Left lung (tissue), 10 donors: Measurements from ENCODE around the gene SMAD5. TPM values are rescaled to one million over a fixed set of nuclear protein-coding genes. Genes with fewer than 3 reads are reported as not detected.

Source experiments
- ATAC-seq: fragments of 200-7000 bp; cut with Tn5 transposase; one replicate; pipeline ENCODE4 v1.9.1; 2020; ENCODE audit warnings: moderate library complexity
- DNase-seq, 4 donors: peaks; one replicate each; pipeline ENCODE4 v3.0.0-alpha.2; 2013 to 2020
- H3K27ac ChIP-seq, 2 donors: fragments of 200-600 bp; sonication (generic) in 1 of 2; one replicate each; pipeline versions ENCODE4 v1.5.0 to v1.8.0; 2020 to 2021
- H3K27me3 ChIP-seq, 2 donors: fragments of 200-600 bp; sonication (generic) in 1 of 2; one replicate each; pipeline versions ENCODE4 v1.5.0 to v1.8.0; 2020 to 2021
- H3K36me3 ChIP-seq, 2 donors: fragments of 200-600 bp; sonication (generic) in 1 of 2; one replicate each; pipeline versions ENCODE4 v1.5.0 to v1.8.0; 2020 to 2021
- H3K4me1 ChIP-seq, 2 donors: fragments of 200-600 bp; one replicate each; pipeline ENCODE4 v1.8.0; 2021
- H3K4me3 ChIP-seq, 2 donors: fragments of 200-600 bp; sonication (generic) in 1 of 2; one replicate each; pipeline versions ENCODE4 v1.5.0 to v1.8.0; 2020 to 2021; ENCODE audit warnings: mild to moderate bottlenecking in 1 of 2
- H3K9me3 ChIP-seq, 2 donors: fragments of 200-600 bp; sonication (generic) in 1 of 2; one replicate each; pipeline versions ENCODE4 v1.5.0 to v1.8.0; 2020 to 2021
- intact Hi-C, 2 donors: fragments of 100-400 bp; cut with DNase I; formaldehyde crosslinking; loops; one replicate each; pipeline versions ENCODE4 v1.11.2 to v1.14.2; 2022
- polyA plus RNA-seq, 6 donors: library from polyadenylated mRNA; unstranded; fragments of 120-200 nt; gene quantifications; one replicate each; pipeline ENCODE4 v1.2.1, GENCODE V29; 2013; ENCODE audit not compliant: insufficient read length in 6 of 6
- total RNA-seq, 2 donors: library from RNA; stranded (reverse); fragmentation: NEBNext Ultra II Directional; extraction: Animal tissue kit (Norgen Biotek cat#: 25700); gene quantifications; one replicate each; pipeline ENCODE4 v1.2.1, GENCODE V29; 2021
- TF ChIP-seq, protein P1 (sequence below), 2 donors: fragments of 200-600 bp; sonication (generic) in 1 of 2; IDR thresholded peaks; one replicate each; pipeline versions ENCODE4 v1.5.0 to v1.8.0; 2021; ENCODE audit warnings: antibody characterized with exemption in 2 of 2
- donor health status: DM: no; HTN: yes; CAD: no.
- donor health status: DM: no; HTN: no; CAD: no.

Gene SMAD5
- total and polyA plus RNA-seq, 8 donors, result 54.7 to 83.5 (median 73.6) TPM

- TF ChIP-seq, protein P1, sequence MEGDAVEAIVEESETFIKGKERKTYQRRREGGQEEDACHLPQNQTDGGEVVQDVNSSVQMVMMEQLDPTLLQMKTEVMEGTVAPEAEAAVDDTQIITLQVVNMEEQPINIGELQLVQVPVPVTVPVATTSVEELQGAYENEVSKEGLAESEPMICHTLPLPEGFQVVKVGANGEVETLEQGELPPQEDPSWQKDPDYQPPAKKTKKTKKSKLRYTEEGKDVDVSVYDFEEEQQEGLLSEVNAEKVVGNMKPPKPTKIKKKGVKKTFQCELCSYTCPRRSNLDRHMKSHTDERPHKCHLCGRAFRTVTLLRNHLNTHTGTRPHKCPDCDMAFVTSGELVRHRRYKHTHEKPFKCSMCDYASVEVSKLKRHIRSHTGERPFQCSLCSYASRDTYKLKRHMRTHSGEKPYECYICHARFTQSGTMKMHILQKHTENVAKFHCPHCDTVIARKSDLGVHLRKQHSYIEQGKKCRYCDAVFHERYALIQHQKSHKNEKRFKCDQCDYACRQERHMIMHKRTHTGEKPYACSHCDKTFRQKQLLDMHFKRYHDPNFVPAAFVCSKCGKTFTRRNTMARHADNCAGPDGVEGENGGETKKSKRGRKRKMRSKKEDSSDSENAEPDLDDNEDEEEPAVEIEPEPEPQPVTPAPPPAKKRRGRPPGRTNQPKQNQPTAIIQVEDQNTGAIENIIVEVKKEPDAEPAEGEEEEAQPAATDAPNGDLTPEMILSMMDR (IDR thresholded peaks at IDR 0.05), result no peak
- DNase-seq, result no peak
- Histone ChIP-seq H3K27me3 (peaks cover 0 to 35% of the 10 kb centered on the region in 2 donors), H3K36me3 (no peaks in the 10 kb centered on the region), H3K27ac (no peak overlapping the region), H3K9me3 (peaks cover 0 to 3% of the 10 kb centered on the region in 2 donors), H3K4me1 (no peaks in the 10 kb centered on the region), H3K4me3 (no peak overlapping the region)
- ATAC-seq, result no peak
- intact Hi-C loops, result no loop called here
Measured at GRCh38 chr5:136216230-136216629, 83.6 kb downstream of the SMAD5 start.

DNA sequence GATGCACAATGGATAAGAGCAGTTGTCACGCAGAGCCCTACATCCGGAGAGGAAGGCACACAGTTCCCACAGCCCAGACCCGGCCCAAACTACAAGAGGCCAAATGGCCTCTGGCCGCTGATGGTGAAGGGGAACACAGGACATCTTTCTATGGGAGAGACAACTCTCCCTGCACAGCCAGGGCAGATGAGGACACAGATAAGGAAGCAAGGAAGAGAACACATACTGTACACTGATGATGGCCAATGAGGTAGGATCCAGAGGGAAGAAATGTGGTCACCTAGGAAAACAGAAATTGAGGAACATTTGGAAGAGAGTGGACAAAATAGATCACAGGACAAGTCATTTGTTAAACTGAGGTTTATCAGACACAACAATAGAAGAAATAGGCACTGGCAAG is 88.7 kb downstream of the SMAD5 start:
- intact Hi-C loops, result no loop called here
- H3K36me3 ChIP-seq, result no peaks in the 10 kb centered on the region
- H3K27ac ChIP-seq, result no peak overlapping the region
- no peak for ATAC-seq
- TF ChIP-seq, protein P1 (IDR thresholded peaks at IDR 0.05), result no peak
- H3K27me3 ChIP-seq, result peaks cover 0 to 5% of the 10 kb centered on the region in 2 donors
- H3K4me3 ChIP-seq, result no peak overlapping the region
- no peak for DNase-seq
- H3K9me3 ChIP-seq, result peaks cover 0 to 3% of the 10 kb centered on the region in 2 donors
- H3K4me1 ChIP-seq, result no peaks in the 10 kb centered on the region

DNA sequence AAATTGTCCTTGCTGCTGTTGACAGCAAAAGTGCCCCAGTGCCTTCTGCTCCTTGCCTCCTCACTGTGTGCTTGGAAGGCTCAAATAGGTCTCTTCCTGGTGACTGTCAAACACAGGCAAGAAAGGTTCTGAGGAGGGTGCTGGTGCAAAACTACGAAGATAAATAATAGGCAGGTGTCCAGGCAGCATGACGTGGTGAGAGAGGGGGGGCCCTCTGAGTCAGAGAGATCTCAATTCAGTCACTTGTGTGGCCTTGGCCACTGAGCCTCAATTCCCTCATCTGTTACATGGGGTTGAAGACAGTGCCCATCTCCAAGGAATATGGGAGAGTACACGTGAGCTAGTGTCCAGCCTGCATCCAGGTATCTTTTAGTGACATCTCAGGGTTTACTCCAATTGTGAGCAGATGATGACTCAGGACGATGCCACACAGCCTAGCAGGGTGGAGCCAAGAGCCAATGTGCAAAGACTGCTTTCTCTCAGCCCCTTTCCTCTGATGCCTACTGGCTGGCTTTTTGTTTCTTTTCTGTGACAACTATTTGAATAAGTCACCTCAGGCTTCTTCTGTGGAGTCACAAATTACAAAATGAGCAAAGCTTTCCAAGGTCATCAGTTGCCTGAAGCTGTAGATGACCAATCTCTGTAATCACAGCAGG is 90.1 kb downstream of the SMAD5 start:
- Histone ChIP-seq H3K27ac (no peak overlapping the region), H3K9me3 (peaks cover 0 to 3% of the 10 kb centered on the region in 2 donors), H3K4me3 (no peak overlapping the region), H3K27me3 (peaks cover 0 to 5% of the 10 kb centered on the region in 2 donors), H3K36me3 (no peaks in the 10 kb centered on the region), H3K4me1 (no peaks in the 10 kb centered on the region)
- ATAC-seq (no peak), DNase-seq (no peak)
- TF ChIP-seq, protein P1 (IDR thresholded peaks at IDR 0.05), result no peak
- intact Hi-C loops, result no loop called here

DNA sequence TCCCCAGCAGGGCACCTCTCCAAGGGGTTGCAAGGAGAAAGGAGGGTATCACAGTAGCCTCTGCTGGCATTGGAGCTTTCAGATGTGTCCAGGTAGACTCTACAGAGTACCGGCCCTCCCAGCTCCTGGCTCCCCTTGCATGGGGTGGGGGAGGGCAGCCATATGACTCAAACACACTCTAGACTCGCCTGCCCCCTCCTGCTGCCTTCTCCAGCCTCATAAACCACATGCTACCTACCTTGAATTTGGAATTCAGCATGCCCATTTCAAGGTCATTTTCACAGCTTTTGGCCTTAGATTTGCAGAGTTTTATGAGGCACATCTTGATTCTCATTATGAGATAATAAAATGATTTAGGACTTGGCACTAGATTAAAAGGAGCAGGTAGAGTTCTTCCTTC is 93.2 kb downstream of the SMAD5 start:
- Histone ChIP-seq H3K36me3 (no peaks in the 10 kb centered on the region), H3K9me3 (no peaks in the 10 kb centered on the region), H3K27me3 (peaks cover 0 to 20% of the 10 kb centered on the region in 2 donors), H3K4me3 (no peak overlapping the region), H3K4me1 (no peaks in the 10 kb centered on the region), H3K27ac (no peak overlapping the region)
- DNase-seq, result no peak
- TF ChIP-seq, protein P1 (IDR thresholded peaks at IDR 0.05), result no peak
- intact Hi-C loops, result no loop called here
- no peak for ATAC-seq

- no peak for DNase-seq
- peaks cover 0 to 20% of the 10 kb centered on the region in 2 donors for H3K27me3 ChIP-seq
- H3K27ac ChIP-seq, result no peak overlapping the region
- no peaks in the 10 kb centered on the region for H3K36me3 ChIP-seq
- intact Hi-C loops, result no loop called here
- H3K4me3 ChIP-seq, result no peak overlapping the region
- no peaks in the 10 kb centered on the region for H3K4me1 ChIP-seq
- H3K9me3 ChIP-seq, result no peaks in the 10 kb centered on the region
- TF ChIP-seq, protein P1 (IDR thresholded peaks at IDR 0.05), result no peak
- no peak for ATAC-seq
Measured at GRCh38 chr5:136226401-136226800, 93.8 kb downstream of the SMAD5 start.
